D341Med (cell line): ENCODE measurements around the gene AKAP10.
"Not testable (repeated sequence)": the region's sequence is repeated elsewhere in the genome, so short reads cannot be mapped to it uniquely, and the experiment has no call there.

Experiments
- DNase-seq: peaks from one replicate; pipeline ENCODE4 v3.0.0; 2012; ENCODE audit warnings: low spot score

AKAP10 gene

GRCh38 chr17:19977293-19978208, at the start of gene AKAP10:
TSS of gene AKAP10 (minus strand) at chr17:19977828. CDS start at chr17:19977679, 149 bp downstream.
- DNase-seq: peak; percentile 88

- DNase-seq: no peak
Observed at GRCh38 chr17:20026960-20027359, 49.3 kb upstream of the AKAP10 start.

- DNase-seq: no peak
Observed at GRCh38 chr17:20022701-20023100, 45.1 kb upstream of the AKAP10 start.

GRCh38 chr17:20016475-20016992, 38.9 kb upstream of the AKAP10 start:
- DNase-seq: not testable (repeated sequence)

- no peak for DNase-seq
Observed at GRCh38 chr17:20012017-20012536, 34.4 kb upstream of the AKAP10 start.

- no peak for DNase-seq
Observed at GRCh38 chr17:20010936-20011335, 33.3 kb upstream of the AKAP10 start.

- DNase-seq: peak; percentile 38
Observed at GRCh38 chr17:20010099-20010863, 32.7 kb upstream of the AKAP10 start.

GRCh38 chr17:20009302-20010098, 31.9 kb upstream of the AKAP10 start, which contains the start of gene SPECC1:
TSS of gene SPECC1 (plus strand) at chr17:20009359. CDS start at chr17:20096652, 87,293 bp downstream.
- peak; percentile 45 for DNase-seq

GRCh38 chr17:20009052-20009301, 31.3 kb upstream of the AKAP10 start:
- DNase-seq: peak; percentile 89

- peak; percentile 45 for DNase-seq
Observed at GRCh38 chr17:20008242-20009051, 30.8 kb upstream of the AKAP10 start.

GRCh38 chr17:19996502-19996901, 18.9 kb upstream of the AKAP10 start:
- DNase-seq: no peak

- peak; percentile 40 for DNase-seq
Observed at GRCh38 chr17:19996086-19996485, 18.5 kb upstream of the AKAP10 start.

- peak; percentile 73 for DNase-seq
Observed at GRCh38 chr17:19992803-19993713, 15.4 kb upstream of the AKAP10 start.

- DNase-seq: no peak
Observed at GRCh38 chr17:19991252-19991885, 13.7 kb upstream of the AKAP10 start.

GRCh38 chr17:19987897-19988296, 10.3 kb upstream of the AKAP10 start:
- DNase-seq: no peak

GRCh38 chr17:19986941-19987861, 9.6 kb upstream of the AKAP10 start:
- DNase-seq: no peak

GRCh38 chr17:19979917-19980770, 2.5 kb upstream of the AKAP10 start:
- DNase-seq: peak; percentile 57
